ENCODE results near the gene AFDN. TPM values are rescaled to one million over a fixed set of nuclear protein-coding genes. Genes with fewer than 3 reads are reported as not detected.

The AFDN gene
- total RNA-seq, 4 donors from 2014 or later, result 133 to 391 (median 148) TPM

DNA sequence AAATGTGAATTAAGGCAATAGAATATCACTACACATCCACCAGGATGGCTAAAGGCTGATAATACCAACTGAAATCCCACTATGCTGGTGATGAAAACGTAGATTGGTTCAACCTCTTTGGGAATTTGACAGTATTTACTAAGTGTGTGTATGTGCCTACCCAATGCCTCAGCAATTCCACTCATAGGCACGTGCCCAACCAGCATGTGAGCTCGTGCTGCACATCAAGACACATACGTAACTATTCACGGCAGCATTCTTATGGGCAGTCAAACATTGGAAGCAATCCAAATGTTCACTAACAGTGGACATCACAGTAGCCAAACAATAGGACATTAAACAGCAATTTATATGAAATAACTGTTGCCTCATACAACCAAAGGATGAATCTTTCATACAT lies 15.7 kb upstream of the AFDN start:
- Histone ChIP-seq H3K27me3 (no peaks in the 10 kb centered on the region), H3K27ac (no peak overlapping the region), H3K9me3 (no peaks in the 10 kb centered on the region), H3K4me1 (no peaks in the 10 kb centered on the region), H3K36me3 (no peaks in the 10 kb centered on the region), H3K4me3 (no peak overlapping the region)
- no peak for DNase-seq (ENCODE audit: low spot score in 2 of 2)
- TF ChIP-seq, protein P1, sequence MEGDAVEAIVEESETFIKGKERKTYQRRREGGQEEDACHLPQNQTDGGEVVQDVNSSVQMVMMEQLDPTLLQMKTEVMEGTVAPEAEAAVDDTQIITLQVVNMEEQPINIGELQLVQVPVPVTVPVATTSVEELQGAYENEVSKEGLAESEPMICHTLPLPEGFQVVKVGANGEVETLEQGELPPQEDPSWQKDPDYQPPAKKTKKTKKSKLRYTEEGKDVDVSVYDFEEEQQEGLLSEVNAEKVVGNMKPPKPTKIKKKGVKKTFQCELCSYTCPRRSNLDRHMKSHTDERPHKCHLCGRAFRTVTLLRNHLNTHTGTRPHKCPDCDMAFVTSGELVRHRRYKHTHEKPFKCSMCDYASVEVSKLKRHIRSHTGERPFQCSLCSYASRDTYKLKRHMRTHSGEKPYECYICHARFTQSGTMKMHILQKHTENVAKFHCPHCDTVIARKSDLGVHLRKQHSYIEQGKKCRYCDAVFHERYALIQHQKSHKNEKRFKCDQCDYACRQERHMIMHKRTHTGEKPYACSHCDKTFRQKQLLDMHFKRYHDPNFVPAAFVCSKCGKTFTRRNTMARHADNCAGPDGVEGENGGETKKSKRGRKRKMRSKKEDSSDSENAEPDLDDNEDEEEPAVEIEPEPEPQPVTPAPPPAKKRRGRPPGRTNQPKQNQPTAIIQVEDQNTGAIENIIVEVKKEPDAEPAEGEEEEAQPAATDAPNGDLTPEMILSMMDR (IDR thresholded peaks at IDR 0.05), result no peak
- TF ChIP-seq POLR2AphosphoS5 (IDR thresholded peaks at IDR 0.05), result no peak
- no peak for TF ChIP-seq EP300 (IDR thresholded peaks at IDR 0.05)
- no peak for TF ChIP-seq POLR2A (IDR thresholded peaks at IDR 0.05)
- WGBS, result 73% methylated on average over 5 of the region's 5 CpGs

DNA sequence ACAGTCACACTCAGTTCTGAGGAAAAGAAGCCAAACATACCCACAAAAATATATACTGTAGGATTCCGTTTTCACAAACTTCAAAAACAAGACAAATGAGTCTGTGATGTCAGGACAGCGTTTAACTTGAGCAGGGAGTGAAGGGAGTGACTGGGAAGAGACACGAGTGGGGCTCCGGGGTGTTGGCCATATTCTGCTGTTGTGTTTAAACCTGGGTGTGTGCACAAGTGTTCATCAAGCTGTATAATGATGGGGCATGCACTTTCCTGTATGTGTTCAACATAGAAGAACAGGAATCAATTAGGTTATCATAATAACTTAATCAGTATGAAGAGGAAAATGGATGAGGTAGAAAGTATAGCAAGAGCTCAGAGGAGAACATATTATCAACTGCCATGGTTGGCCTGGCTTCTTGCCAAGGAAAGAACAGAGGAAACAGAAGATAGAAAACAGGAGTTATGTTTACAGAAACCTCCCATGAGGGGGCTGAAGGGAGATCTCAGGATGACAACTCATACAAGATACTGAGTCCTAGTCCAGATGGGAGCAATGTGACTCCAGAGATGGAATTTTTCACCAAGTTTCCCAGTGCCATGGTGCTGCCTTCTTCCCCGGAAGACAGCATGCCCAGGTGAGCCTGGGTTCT lies 15.1 kb upstream of the AFDN start:
- Histone ChIP-seq H3K27ac (no peak overlapping the region), H3K27me3 (no peaks in the 10 kb centered on the region), H3K4me3 (no peak overlapping the region), H3K36me3 (no peaks in the 10 kb centered on the region), H3K9me3 (no peaks in the 10 kb centered on the region), H3K4me1 (no peaks in the 10 kb centered on the region)
- 53% methylated on average over 5 of the region's 5 CpGs for WGBS
- no peak for DNase-seq (ENCODE audit: low spot score in 2 of 2)
- no peak for TF ChIP-seq POLR2AphosphoS5 (IDR thresholded peaks at IDR 0.05)
- no peak for TF ChIP-seq EP300 (IDR thresholded peaks at IDR 0.05)
- TF ChIP-seq, protein P1 (IDR thresholded peaks at IDR 0.05), result no peak
- no peak for TF ChIP-seq POLR2A (IDR thresholded peaks at IDR 0.05)

- Histone ChIP-seq H3K9me3 (no peaks in the 10 kb centered on the region), H3K27ac (no peak overlapping the region), H3K27me3 (no peaks in the 10 kb centered on the region), H3K4me1 (no peaks in the 10 kb centered on the region), H3K4me3 (no peak overlapping the region), H3K36me3 (no peaks in the 10 kb centered on the region)
- no peak for DNase-seq (ENCODE audit: low spot score in 2 of 2)
- TF ChIP-seq POLR2AphosphoS5 (IDR thresholded peaks at IDR 0.05) (no peak), POLR2A (IDR thresholded peaks at IDR 0.05) (no peak), EP300 (IDR thresholded peaks at IDR 0.05) (no peak)
- TF ChIP-seq, protein P1 (IDR thresholded peaks at IDR 0.05), result no peak
- WGBS, result 52% methylated on average over 2 of the region's 2 CpGs
These were observed 14.6 kb upstream of the AFDN start for GRCh38 chr6:167812088-167812487.

- 82% methylated on average over 25 of the region's 25 CpGs for WGBS
- no peak for TF ChIP-seq POLR2AphosphoS5 (IDR thresholded peaks at IDR 0.05)
- TF ChIP-seq POLR2A (IDR thresholded peaks at IDR 0.05), result no peak
- TF ChIP-seq EP300 (IDR thresholded peaks at IDR 0.05), result no peak
- TF ChIP-seq, protein P1 (IDR thresholded peaks at IDR 0.05), result no peak
- H3K27me3 ChIP-seq, result no peaks in the 10 kb centered on the region
- no peaks in the 10 kb centered on the region for H3K9me3 ChIP-seq
- no peak for DNase-seq (ENCODE audit: low spot score in 2 of 2)
- H3K36me3 ChIP-seq, result no peaks in the 10 kb centered on the region
- no peaks in the 10 kb centered on the region for H3K4me1 ChIP-seq
- peak overlapping the region; percentile 8 for H3K4me3 ChIP-seq
- H3K27ac ChIP-seq, result no peak overlapping the region
These were observed 11.3 kb upstream of the AFDN start for GRCh38 chr6:167815296-167815980.

DNA sequence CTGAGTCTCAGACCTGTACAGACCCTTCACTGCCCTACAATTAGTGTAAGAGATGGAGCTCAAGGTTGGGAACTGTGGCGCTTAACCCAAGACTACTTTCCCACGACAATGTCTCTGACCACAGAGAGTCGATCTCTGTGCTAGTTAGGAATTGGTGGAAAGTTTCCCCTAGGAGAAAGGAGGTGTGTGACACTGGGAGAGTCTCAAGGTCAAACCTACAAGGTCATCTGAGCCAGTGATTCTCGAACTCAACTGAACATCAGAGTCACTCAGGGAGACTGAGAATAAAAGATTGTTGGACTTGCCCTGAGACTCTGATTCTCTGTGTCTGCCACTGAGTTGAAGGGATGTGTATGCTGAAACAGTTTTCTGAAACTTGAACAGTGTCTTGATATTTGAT lies 9.7 kb upstream of the AFDN start:
- H3K9me3 ChIP-seq, result no peaks in the 10 kb centered on the region
- H3K27me3 ChIP-seq, result no peaks in the 10 kb centered on the region
- WGBS, result 89% methylated on average over 4 of the region's 4 CpGs
- no peak for DNase-seq (ENCODE audit: low spot score in 2 of 2)
- no peaks in the 10 kb centered on the region for H3K4me1 ChIP-seq
- TF ChIP-seq EP300 (IDR thresholded peaks at IDR 0.05) (no peak), POLR2A (IDR thresholded peaks at IDR 0.05) (no peak), POLR2AphosphoS5 (IDR thresholded peaks at IDR 0.05) (no peak)
- TF ChIP-seq, protein P1 (IDR thresholded peaks at IDR 0.05), result no peak
- no peaks in the 10 kb centered on the region for H3K36me3 ChIP-seq
- no peak overlapping the region for H3K4me3 ChIP-seq
- H3K27ac ChIP-seq, result no peak overlapping the region

Measured in suprapubic skin (tissue), 4 donors.